ENCODE results near the gene PRR23A.

GRCh38 chr3:139024968-139025367, 18.9 kb upstream of the PRR23A start:
- TF ChIP-seq CTCF (IDR thresholded peaks at IDR 0.05 in 4 of 5, conservative IDR thresholded peaks at IDR 0.05 in 1 of 5) (no peak), POLR2A (IDR thresholded peaks at IDR 0.05) (no peak)

All from gastrocnemius medialis (tissue), 4 donors.